HepG2 (cell line): ENCODE data around the gene SRSF7. TPM values are rescaled to one million over a fixed set of nuclear protein-coding genes. Genes with fewer than 3 reads are reported as not detected.

Experiments used
- CREB1 ChIP-seq, 2 experiments: fragments of 450-650 bp in 1 of 2; IDR thresholded peaks; 2 replicates each; pipeline ENCODE4 v1.6.1; 2016 to 2017; ENCODE audit warnings: control low read depth in 1 of 2, mild to moderate bottlenecking in 1 of 2, missing compliant biosample characterization in 1 of 2, missing genetic modification characterization in 1 of 2
- FOSL1 ChIP-seq: sonication (generic); formaldehyde crosslinking; IDR thresholded peaks from 2 replicates; pipeline ENCODE4 v1.9.0; 2021; ENCODE audit warnings: missing genetic modification reagents, borderline replicate concordance
- FOXM1 ChIP-seq: sonication (generic); formaldehyde crosslinking; IDR thresholded peaks from 2 replicates; pipeline ENCODE4 v1.5.0; 2020; ENCODE audit warnings: missing genetic modification reagents
- FOXP4 ChIP-seq: sonication (generic); formaldehyde crosslinking; IDR thresholded peaks from 2 replicates; pipeline ENCODE4 v1.4.0; 2020; ENCODE audit warnings: missing genetic modification reagents
- LCORL ChIP-seq, 2 experiments: fragments of 450-650 bp in 1 of 2; sonication (generic) in 1 of 2; formaldehyde crosslinking in 1 of 2; IDR thresholded peaks; 2 replicates each; pipeline versions ENCODE4 v1.5.0 to v1.6.1; 2017 to 2020; ENCODE audit warnings: antibody characterized with exemption in 1 of 2, missing genetic modification reagents in 1 of 2
- PTBP1 ChIP-seq: fragments of 200-400 bp; formaldehyde crosslinking; IDR thresholded peaks from 2 replicates; pipeline ENCODE4 v1.6.1; 2018; ENCODE audit warnings: low read length, low read depth; ENCODE audit not compliant: poor library complexity, severe bottlenecking
- RAD21 ChIP-seq: fragments of 450-650 bp; formaldehyde crosslinking; IDR thresholded peaks from 2 replicates; pipeline ENCODE4 v1.5.0; 2020; ENCODE audit warnings: mild to moderate bottlenecking
- RBM22 ChIP-seq: fragments of 200-400 bp; formaldehyde crosslinking; optimal IDR thresholded peaks from 2 replicates; pipeline ENCODE3; 2017; ENCODE audit warnings: mild to moderate bottlenecking, low read length, moderate library complexity
- SIX1 ChIP-seq: sonication (generic); formaldehyde crosslinking; IDR thresholded peaks from 2 replicates; pipeline ENCODE4 v1.4.0; 2020; ENCODE audit warnings: missing genetic modification reagents, borderline replicate concordance
- SMAD9 ChIP-seq: sonication (generic); formaldehyde crosslinking; IDR thresholded peaks from 2 replicates; pipeline ENCODE4 v1.5.1; 2020; ENCODE audit warnings: mild to moderate bottlenecking, missing genetic modification reagents
- TCF12 ChIP-seq, 2 experiments: fragments of 450-650 bp in 1 of 2; sonication (generic) in 1 of 2; formaldehyde crosslinking in 1 of 2; IDR thresholded peaks; 2 replicates each; pipeline versions ENCODE4 v1.6.1 to v1.8.0; 2017 to 2022; ENCODE audit warnings: antibody characterized with exemption in 1 of 2, mild to moderate bottlenecking in 1 of 2, missing genetic modification reagents in 1 of 2, moderate library complexity in 1 of 2
- ZFY ChIP-seq: sonication (generic); formaldehyde crosslinking; IDR thresholded peaks from 2 replicates; pipeline ENCODE4 v1.4.0; 2020; ENCODE audit warnings: missing genetic modification reagents
- ZFYVE20 ChIP-seq: sonication (generic); formaldehyde crosslinking; IDR thresholded peaks from 2 replicates; pipeline ENCODE4 v1.8.0; 2023; ENCODE audit warnings: low read depth, mild to moderate bottlenecking, moderate library complexity, missing genetic modification reagents, borderline replicate concordance
- ZMYM3 ChIP-seq: sonication (generic); formaldehyde crosslinking; IDR thresholded peaks from 2 replicates; pipeline ENCODE4 v1.5.1; 2020; ENCODE audit warnings: mild to moderate bottlenecking, missing genetic modification reagents
- ZNF136 ChIP-seq: sonication (generic); formaldehyde crosslinking; IDR thresholded peaks from 2 replicates; pipeline ENCODE4 v1.8.1; 2022; ENCODE audit warnings: low read depth, mild to moderate bottlenecking, moderate library complexity, missing genetic modification reagents
- ZNF17 ChIP-seq: sonication (generic); formaldehyde crosslinking; IDR thresholded peaks from 2 replicates; pipeline ENCODE4 v1.5.0; 2020; ENCODE audit warnings: mild to moderate bottlenecking, missing genetic modification reagents
- ZNF207 ChIP-seq: fragments of 450-650 bp; IDR thresholded peaks from 2 replicates; pipeline ENCODE4 v1.6.1; 2016; ENCODE audit warnings: antibody characterized with exemption, borderline replicate concordance
- ZNF589 ChIP-seq: sonication (generic); formaldehyde crosslinking; conservative IDR thresholded peaks from 2 replicates; pipeline ENCODE4 v1.8.0; 2022; ENCODE audit warnings: mild to moderate bottlenecking, moderate library complexity, missing genetic modification reagents
- ZNF703 ChIP-seq: sonication (generic); formaldehyde crosslinking; IDR thresholded peaks from 2 replicates; pipeline ENCODE4 v1.5.1; 2020; ENCODE audit warnings: missing genetic modification reagents, mild to moderate bottlenecking, moderate library complexity, borderline replicate concordance
- ZNF768 ChIP-seq: sonication (generic); formaldehyde crosslinking; IDR thresholded peaks from 2 replicates; pipeline ENCODE4 v1.4.0; 2020; ENCODE audit warnings: missing genetic modification reagents
- polyA plus RNA-seq, 8 experiments: library from polyadenylated mRNA; depleted of rRNA in 3 of 8; stranded (reverse) in 7 of 8; unstranded in 1 of 8; fragments of >200 nt; fragmentation: Illumina TruSeq in 4 of 8; extraction: Trizol in 4 of 8; gene quantifications; 2 replicates each; pipeline versions ENCODE4 v1.2.1 to v1.2.3, GENCODE V29; 2011 to 2016; ENCODE audit warnings: low read depth in 4 of 8, missing spikeins in 1 of 8, mixed read lengths in 1 of 8; ENCODE audit not compliant: insufficient read depth in 1 of 8
- total RNA-seq, 5 experiments: library from RNA; depleted of rRNA; stranded (reverse); fragments of >200 nt; fragmentation: Illumina TruSeq; extraction: Trizol; gene quantifications; 2 replicates each; pipeline ENCODE4 v1.2.3, GENCODE V29; 2016; ENCODE audit warnings: low read depth in 1 of 5
- TF ChIP-seq, protein P1 (sequence below): sonication (generic); formaldehyde crosslinking; conservative IDR thresholded peaks from 2 replicates; pipeline ENCODE4 v1.8.0; 2022; ENCODE audit warnings: mild to moderate bottlenecking, moderate library complexity, missing genetic modification reagents
- TF ChIP-seq, protein P2 (sequence below): sonication (generic); formaldehyde crosslinking; IDR thresholded peaks from 2 replicates; pipeline ENCODE4 v1.8.0; 2022; ENCODE audit warnings: mild to moderate bottlenecking, missing genetic modification reagents, moderate library complexity

Gene SRSF7
- total and polyA plus RNA-seq, 2 of the 13 experiments (the other 11 are each of a cell fraction or from before 2014, with no cell fraction given), result 172 to 275 TPM

DNA sequence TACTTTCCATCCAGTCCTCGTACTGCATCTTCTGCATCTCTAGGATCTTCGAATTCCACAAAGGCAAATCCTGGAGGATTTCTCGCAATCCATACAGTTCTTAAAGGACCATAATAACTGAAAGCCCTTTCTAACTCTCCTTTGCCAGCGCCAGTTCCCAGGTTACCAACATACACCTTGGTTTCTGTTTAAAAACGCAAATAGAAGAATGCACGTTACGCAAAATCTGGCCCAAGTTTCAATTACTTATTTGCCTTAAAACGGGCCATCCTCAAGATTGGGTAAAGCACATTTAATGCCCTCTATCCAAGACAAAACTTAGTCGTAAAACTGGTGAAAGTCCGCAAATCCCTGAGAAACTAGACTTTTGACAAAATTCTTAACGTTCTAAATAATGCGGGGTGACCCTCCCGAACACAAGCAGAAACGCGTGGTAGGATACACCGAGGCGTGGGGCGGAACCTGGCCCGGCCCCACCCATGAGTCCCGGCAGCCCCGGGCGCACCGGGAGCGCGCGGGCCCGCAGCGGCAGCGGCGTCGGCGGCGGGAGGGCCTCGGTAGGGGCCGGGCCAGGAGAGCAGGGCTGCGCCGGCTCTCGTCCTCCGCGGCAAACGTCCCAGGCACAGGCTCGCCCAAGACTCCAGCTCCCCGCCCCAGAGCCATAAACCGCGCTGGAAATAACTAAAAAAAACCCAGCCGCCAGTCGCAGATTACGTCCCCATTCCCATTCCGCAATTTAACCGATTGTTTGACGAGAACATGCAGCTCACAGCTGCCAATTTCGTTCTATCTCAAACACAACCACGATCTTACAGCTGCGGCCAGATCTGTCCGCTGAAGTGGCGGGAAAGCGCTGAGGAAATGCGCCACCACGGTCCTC lies 910 bp downstream of the SRSF7 start (continued):
- TF ChIP-seq ZMYM3 (CRISPR knock-in tag) (no peak), ZNF703 (CRISPR knock-in tag) (0 out of 2 replicates have a peak, but pooled peaks have one; percentile 15), TCF12 (IDR thresholded peaks at IDR 0.05) (no peak), TCF12 (CRISPR knock-in tag; IDR thresholded peaks at IDR 0.05) (no peak), RAD21 (CRISPR knock-in tag) (no peak), ZFYVE20 (CRISPR knock-in tag) (0 out of 2 replicates have a peak, but pooled peaks have one; percentile 22), ZNF17 (CRISPR knock-in tag) (no peak), ZFY (CRISPR knock-in tag) (no peak; the same call in 1 of the 2 replicates), CREB1 (IDR thresholded peaks at IDR 0.05) (no peak), CREB1 (CRISPR knock-in tag; IDR thresholded peaks at IDR 0.05) (no peak), ZNF136 (no peak), FOXM1 (no peak), ZNF768 (no peak), RBM22 (no peak), PTBP1 (no peak), ZNF207 (no peak), FOXP4 (no peak), LCORL (IDR thresholded peaks at IDR 0.05) (no peak), LCORL (CRISPR knock-in tag; IDR thresholded peaks at IDR 0.05) (no peak), ZNF589 (no peak), FOSL1 (no peak), SIX1 (CRISPR knock-in tag) (no peak), SMAD9 (CRISPR knock-in tag) (no peak)
- TF ChIP-seq, protein P1, sequence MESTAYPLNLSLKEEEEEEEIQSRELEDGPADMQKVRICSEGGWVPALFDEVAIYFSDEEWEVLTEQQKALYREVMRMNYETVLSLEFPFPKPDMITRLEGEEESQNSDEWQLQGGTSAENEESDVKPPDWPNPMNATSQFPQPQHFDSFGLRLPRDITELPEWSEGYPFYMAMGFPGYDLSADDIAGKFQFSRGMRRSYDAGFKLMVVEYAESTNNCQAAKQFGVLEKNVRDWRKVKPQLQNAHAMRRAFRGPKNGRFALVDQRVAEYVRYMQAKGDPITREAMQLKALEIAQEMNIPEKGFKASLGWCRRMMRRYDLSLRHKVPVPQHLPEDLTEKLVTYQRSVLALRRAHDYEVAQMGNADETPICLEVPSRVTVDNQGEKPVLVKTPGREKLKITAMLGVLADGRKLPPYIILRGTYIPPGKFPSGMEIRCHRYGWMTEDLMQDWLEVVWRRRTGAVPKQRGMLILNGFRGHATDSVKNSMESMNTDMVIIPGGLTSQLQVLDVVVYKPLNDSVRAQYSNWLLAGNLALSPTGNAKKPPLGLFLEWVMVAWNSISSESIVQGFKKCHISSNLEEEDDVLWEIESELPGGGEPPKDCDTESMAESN, result no peak
- TF ChIP-seq, protein P2, sequence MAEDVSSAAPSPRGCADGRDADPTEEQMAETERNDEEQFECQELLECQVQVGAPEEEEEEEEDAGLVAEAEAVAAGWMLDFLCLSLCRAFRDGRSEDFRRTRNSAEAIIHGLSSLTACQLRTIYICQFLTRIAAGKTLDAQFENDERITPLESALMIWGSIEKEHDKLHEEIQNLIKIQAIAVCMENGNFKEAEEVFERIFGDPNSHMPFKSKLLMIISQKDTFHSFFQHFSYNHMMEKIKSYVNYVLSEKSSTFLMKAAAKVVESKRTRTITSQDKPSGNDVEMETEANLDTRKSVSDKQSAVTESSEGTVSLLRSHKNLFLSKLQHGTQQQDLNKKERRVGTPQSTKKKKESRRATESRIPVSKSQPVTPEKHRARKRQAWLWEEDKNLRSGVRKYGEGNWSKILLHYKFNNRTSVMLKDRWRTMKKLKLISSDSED (CRISPR knock-in tag), result no peak
